Fibroblast of villous mesenchyme (primary cell): ENCODE results near the gene MED25. TPM values are rescaled to one million over a fixed set of nuclear protein-coding genes. Genes with fewer than 3 reads are reported as not detected.

Source experiments
- DNase-seq: peaks from one replicate; pipeline ENCODE4 v3.0.0-alpha.2; 2010; ENCODE audit warnings: low read depth
- H3K4me3 ChIP-seq: 2 replicates; pipeline ENCODE4 v1.5.1; 2011; ENCODE audit warnings: low read depth, mild to moderate bottlenecking, low read length
- CTCF ChIP-seq: IDR thresholded peaks from 2 replicates; pipeline ENCODE4 v1.5.1; 2012; ENCODE audit warnings: low read depth, mild to moderate bottlenecking, low read length; ENCODE audit not compliant: insufficient read depth
- total RNA-seq: library from RNA; depleted of rRNA; stranded (reverse); fragments of >200 nt; gene quantifications from 2 replicates; pipeline ENCODE4 v1.2.3, GENCODE V29; 2012

The MED25 gene
- total RNA-seq, 1 donor: 21.6 TPM

GRCh38 chr19:49807058-49807903 lies 10.8 kb upstream of the MED25 start:
- no peak overlapping the region for H3K4me3 ChIP-seq
- TF ChIP-seq CTCF: no peak
- no peak for DNase-seq

GRCh38 chr19:49807904-49808675 lies 10.0 kb upstream of the MED25 start:
- TF ChIP-seq CTCF: no peak
- no peak overlapping the region for H3K4me3 ChIP-seq
- no peak for DNase-seq

GRCh38 chr19:49808711-49809159 lies 9.4 kb upstream of the MED25 start:
- no peak for TF ChIP-seq CTCF
- H3K4me3 ChIP-seq: peak overlapping the region; percentile 76
- peak; percentile 90 for DNase-seq

- peak overlapping the region; percentile 76 for H3K4me3 ChIP-seq
- DNase-seq: no peak
- TF ChIP-seq CTCF: no peak
Measured at GRCh38 chr19:49809160-49809940, 8.7 kb upstream of the MED25 start.

- TF ChIP-seq CTCF: no peak
- no peak for DNase-seq
- peak overlapping the region; percentile 76 for H3K4me3 ChIP-seq
Measured at GRCh38 chr19:49809941-49810389, 8.1 kb upstream of the MED25 start.

GRCh38 chr19:49811328-49811727 lies 6.8 kb upstream of the MED25 start:
- no peak overlapping the region for H3K4me3 ChIP-seq
- DNase-seq: no peak
- TF ChIP-seq CTCF: no peak
